OCI-M1 (cell line): ENCODE results near the gene FANCE.
A peak's percentile ranks its signal among the peaks of the same experiment; 100 is the strongest.
"Not testable (repeated sequence)": the region's sequence is repeated elsewhere in the genome, so short reads cannot be mapped to it uniquely, and the experiment has no call there.

Source experiments
- DNase-seq: peaks from one replicate; lab custom pipeline; 2025; lab: John Stamatoyannopoulos, UW

The FANCE gene

DNA sequence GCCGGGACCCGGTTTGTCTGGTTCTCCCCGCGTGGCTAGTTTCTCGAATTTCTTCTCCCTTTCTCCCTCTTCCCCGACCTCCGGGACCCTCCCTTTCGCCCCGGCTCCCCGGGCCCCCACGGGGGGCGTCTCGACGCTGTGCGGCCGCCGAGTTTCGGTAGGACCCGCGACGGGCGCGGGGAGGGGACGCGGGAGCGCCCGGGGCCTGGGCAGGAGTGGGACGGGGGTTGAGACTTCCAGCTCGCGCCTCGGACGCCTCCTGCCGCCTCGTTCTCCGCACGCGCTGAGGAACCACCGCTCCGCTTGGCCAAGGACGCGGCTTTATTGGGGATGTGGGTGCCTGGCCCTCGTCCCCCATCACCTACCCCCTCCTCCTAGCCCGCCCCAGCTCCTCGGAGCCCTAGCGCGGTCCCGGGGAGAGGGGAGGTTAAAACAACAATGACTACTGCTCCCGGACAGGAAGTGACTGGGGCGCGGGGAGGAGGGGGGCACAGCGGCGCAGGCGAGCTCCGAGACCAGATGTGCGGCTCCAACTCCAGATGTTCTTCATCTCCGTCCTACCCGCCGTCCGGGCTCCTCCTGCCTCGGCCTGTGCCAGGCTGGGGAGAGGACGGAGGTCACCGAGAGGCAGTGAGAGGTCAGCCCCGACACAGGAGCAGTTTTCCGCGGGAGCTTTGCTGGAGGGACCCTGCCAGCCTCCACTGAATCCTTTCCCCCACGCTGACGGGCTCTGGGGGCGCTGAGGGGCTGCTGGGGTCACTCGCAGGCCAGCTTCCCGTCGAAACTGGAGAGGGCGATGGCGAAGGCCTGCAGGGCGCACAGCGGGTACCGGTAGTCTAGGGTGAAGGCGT, 45.7 kb downstream of the FANCE start:
- no peak for DNase-seq

- peak; percentile 27 for DNase-seq
Observed at GRCh38 chr6:35498422-35499067, 46.4 kb downstream of the FANCE start.

- no peak for DNase-seq
Observed at GRCh38 chr6:35499372-35499771, 47.2 kb downstream of the FANCE start.

GRCh38 chr6:35500782-35501181, 48.6 kb downstream of the FANCE start:
- peak; percentile 55 for DNase-seq

DNA sequence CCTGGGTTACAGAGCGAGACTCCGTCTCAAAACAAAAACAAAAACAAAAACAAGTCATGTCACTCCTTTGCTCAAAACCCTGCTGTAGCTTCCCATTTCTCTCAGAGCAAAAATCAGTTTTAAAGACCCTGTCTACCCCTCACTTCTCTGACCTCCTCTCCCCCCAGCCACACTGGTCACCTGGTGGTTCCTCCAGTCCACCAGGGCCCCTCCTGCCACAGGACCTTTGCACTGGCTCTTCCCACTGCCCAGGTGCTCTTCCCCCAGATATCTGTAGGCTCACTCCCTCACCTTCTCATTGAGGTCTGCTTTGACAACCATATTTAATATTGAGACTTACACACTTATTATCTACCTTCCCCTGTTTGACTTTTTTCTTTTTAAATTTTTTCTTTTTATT, 49.6 kb downstream of the FANCE start:
- no peak for DNase-seq

DNA sequence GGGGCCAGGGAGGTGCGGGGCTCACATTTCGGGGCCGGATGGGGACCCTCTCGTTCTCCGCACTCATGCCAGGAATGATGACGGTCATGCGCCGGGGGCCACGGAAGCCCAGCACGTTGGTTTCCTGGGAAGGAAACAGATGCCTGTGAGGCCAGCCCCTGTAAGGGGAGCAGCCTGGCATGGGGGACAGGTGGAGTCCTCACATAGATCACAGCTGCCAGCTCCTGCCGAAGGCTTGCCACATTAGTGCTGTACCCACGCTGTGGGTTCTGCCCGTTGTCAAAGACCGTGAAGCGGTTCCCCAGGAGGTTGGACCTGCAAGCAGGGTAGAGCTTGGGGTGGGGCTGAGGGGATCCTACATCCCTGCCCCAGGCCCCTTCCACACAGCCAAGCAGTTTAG, 51.4 kb downstream of the FANCE start:
- DNase-seq: no peak

GRCh38 chr6:35505999-35506412, 53.9 kb downstream of the FANCE start:
- DNase-seq: no peak

DNA sequence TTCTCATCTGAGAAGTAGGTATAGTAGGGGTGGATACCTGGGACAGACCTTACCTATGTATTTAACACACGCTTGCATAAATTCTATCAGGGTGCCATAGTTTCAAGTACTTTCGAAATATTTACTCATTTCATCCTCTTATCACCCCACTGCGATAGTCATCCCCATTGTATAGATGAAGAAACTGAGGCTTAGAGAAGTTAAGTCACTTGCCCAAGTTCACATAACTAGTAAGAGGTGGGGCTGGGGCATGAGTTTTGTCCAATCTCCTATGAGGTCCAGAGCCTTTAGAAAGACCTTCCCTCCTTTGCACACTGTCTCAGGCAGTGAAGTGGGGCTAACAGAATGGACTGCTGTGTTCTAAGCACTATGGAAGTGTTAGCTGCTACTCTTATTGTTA, 54.4 kb downstream of the FANCE start:
- no peak for DNase-seq

- DNase-seq: no peak
Observed at GRCh38 chr6:35507221-35507620, 55.1 kb downstream of the FANCE start.

GRCh38 chr6:35508027-35508426, 55.9 kb downstream of the FANCE start:
- no peak for DNase-seq

- DNase-seq: no peak
Observed at GRCh38 chr6:35508542-35508941, 56.4 kb downstream of the FANCE start.

- no peak for DNase-seq
Observed at GRCh38 chr6:35510916-35511561, 58.9 kb downstream of the FANCE start.

DNA sequence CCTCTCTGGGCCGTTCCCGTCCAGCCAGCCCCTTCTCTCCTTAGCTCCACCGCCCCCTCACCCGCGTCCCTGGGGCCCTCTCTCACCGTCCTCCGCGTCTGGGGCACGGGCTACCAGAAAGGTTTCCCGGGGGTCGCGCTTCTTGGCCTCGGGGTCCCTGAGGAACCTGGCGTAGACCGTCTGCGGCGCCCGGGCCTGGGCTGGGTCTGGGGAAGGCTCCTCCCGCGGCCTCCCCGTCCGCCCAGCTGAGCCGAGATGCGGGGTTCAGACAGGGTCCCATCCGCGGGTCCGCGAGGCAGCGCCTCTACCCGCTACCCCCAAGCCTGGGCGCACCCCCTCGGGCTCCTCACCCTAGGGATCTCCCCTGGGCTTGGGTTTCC, 59.4 kb downstream of the FANCE start:
- no peak for DNase-seq

DNA sequence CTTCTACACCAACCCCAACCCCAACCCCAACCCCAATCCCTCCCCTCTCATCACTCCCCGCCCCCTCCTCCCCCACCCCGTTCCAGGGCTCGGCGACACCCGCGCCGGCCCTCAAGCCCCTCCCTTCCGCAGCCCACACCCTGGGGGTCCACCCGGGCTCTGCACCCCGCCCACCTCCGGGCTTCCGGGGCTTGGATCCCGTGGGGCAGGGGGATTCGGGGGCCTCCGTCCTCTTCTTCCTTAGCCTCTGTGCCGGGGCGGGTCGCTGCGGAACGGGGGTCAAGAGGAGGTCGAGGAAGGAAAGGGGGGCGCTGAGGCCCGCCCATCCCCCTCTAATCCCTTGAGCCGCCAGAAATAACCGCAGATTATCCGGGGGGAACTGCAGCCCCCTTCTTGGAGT, 59.9 kb downstream of the FANCE start:
- DNase-seq: no peak

GRCh38 chr6:35512740-35513139, 60.6 kb downstream of the FANCE start, which contains the start of gene TULP1:
TULP1 (minus strand) TSS chr6:35512896; CDS start chr6:35512858, 38 bp downstream.
- no peak for DNase-seq

DNA sequence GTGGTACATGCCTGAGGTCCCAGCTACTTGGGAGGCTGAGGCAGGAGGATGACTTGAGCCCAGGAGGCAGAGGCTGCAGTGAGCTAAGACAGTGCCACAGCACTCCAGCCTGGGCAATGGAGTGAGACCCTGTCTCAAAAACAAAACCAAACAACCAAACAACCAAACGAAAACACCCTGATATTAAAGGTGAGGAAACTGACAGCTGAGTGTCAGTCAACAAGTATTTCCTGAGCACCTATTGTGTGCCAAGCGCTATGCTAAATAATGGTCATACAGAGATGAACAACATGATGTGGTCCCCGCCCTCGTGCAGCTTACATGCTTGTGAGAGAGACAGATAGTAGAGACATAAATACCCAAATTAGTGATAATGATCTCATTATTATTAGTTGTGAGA, 62.4 kb downstream of the FANCE start:
- no peak for DNase-seq

DNA sequence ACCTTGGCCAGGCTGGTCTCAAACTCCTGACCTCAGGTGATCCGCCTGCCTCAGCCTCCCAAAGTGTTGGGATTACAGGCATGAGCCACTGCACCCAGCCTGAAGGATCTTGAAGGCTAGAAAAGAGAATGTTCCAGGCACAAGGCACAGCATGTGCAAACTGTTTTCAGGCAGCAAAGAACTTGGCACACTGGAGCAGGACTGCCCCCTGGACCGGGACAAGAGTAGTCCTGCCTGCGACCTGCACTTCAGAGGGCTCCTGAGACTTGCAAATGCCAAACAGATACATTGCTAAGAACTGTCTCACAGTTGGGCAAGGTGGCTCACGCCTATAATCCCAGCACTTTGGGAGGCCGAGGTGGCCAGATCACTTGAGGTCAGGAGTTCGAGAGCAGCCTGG, 63.8 kb downstream of the FANCE start:
- DNase-seq: not testable (repeated sequence)
